Progenitor cell of endocrine pancreas (in vitro differentiated cells): Measurements from ENCODE around the gene RIMBP2. TPM values are rescaled to one million over a fixed set of nuclear protein-coding genes. Genes with fewer than 3 reads are reported as not detected.

ENCODE experiments used
- DNase-seq: peaks from one replicate; pipeline ENCODE4 v3.0.0; 2021; ENCODE audit warnings: low spot score; ENCODE audit not compliant: unreplicated experiment
- H3K27ac Mint-ChIP-seq: 2 replicates; pipeline ENCODE4 v1.8.0; 2021; ENCODE audit warnings: mild to moderate bottlenecking, moderate library complexity, mixed read lengths
- H3K27me3 Mint-ChIP-seq: 2 replicates; pipeline ENCODE4 v1.8.0; 2021; ENCODE audit warnings: mixed read lengths
- H3K36me3 Mint-ChIP-seq: 2 replicates; pipeline ENCODE4 v1.8.0; 2022; ENCODE audit warnings: mixed read lengths; ENCODE audit not compliant: insufficient read depth
- H3K4me1 Mint-ChIP-seq: 2 replicates; pipeline ENCODE4 v1.8.0; 2021; ENCODE audit warnings: low read depth, mixed read lengths
- H3K4me3 Mint-ChIP-seq: 2 replicates; pipeline ENCODE4 v1.8.0; 2021; ENCODE audit warnings: low read depth, mild to moderate bottlenecking, moderate library complexity, mixed read lengths
- H3K9me3 Mint-ChIP-seq: 2 replicates; pipeline ENCODE4 v1.8.0; 2021; ENCODE audit warnings: low read depth, mixed read lengths
- long read RNA-seq: library from polyadenylated mRNA; unstranded; transcript quantifications from one replicate; pipeline ENCODE4 v2.0.0, GENCODE V29; 2020
- total RNA-seq: library from RNA; stranded (reverse); gene quantifications from 2 replicates; pipeline ENCODE4 v1.2.1, GENCODE V29; 2021
- TF ChIP-seq, protein P1 (sequence below): fragments of 200-600 bp; sonication (generic); IDR thresholded peaks from one replicate; pipeline ENCODE4 v1.5.0; 2021; ENCODE audit warnings: antibody characterized with exemption, mild to moderate bottlenecking; ENCODE audit not compliant: unreplicated experiment

RIMBP2 gene, protein sequence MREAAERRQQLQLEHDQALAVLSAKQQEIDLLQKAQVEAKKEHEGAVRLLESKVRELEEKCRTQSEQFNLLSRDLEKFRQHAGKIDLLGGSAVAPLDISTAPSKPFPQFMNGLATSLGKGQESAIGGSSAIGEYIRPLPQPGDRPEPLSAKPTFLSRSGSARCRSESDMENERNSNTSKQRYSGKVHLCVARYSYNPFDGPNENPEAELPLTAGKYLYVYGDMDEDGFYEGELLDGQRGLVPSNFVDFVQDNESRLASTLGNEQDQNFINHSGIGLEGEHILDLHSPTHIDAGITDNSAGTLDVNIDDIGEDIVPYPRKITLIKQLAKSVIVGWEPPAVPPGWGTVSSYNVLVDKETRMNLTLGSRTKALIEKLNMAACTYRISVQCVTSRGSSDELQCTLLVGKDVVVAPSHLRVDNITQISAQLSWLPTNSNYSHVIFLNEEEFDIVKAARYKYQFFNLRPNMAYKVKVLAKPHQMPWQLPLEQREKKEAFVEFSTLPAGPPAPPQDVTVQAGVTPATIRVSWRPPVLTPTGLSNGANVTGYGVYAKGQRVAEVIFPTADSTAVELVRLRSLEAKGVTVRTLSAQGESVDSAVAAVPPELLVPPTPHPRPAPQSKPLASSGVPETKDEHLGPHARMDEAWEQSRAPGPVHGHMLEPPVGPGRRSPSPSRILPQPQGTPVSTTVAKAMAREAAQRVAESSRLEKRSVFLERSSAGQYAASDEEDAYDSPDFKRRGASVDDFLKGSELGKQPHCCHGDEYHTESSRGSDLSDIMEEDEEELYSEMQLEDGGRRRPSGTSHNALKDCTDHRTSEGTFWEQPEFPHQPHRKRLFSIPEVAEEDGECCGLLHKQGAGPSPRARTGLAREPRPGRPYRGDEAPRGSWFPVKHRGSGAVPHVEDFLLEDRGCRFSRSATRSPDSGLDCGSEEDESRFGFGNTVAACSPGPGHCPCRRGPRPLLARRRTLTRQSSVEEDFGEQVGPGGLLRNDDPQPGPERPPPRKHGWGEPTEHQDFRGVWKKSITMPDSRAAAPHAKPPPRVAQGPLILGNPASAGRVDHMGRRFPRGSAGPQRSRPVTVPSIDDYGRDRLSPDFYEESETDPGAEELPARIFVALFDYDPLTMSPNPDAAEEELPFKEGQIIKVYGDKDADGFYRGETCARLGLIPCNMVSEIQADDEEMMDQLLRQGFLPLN (N-terminal part only)
- total RNA-seq, result 31.1 and 31.6 TPM in 2 replicates
- long read RNA-seq, partial matches to known transcripts, result 0 of 3 reads
- long read RNA-seq, other reads (novel, unspliced or antisense), result 3 of 3 reads

DNA sequence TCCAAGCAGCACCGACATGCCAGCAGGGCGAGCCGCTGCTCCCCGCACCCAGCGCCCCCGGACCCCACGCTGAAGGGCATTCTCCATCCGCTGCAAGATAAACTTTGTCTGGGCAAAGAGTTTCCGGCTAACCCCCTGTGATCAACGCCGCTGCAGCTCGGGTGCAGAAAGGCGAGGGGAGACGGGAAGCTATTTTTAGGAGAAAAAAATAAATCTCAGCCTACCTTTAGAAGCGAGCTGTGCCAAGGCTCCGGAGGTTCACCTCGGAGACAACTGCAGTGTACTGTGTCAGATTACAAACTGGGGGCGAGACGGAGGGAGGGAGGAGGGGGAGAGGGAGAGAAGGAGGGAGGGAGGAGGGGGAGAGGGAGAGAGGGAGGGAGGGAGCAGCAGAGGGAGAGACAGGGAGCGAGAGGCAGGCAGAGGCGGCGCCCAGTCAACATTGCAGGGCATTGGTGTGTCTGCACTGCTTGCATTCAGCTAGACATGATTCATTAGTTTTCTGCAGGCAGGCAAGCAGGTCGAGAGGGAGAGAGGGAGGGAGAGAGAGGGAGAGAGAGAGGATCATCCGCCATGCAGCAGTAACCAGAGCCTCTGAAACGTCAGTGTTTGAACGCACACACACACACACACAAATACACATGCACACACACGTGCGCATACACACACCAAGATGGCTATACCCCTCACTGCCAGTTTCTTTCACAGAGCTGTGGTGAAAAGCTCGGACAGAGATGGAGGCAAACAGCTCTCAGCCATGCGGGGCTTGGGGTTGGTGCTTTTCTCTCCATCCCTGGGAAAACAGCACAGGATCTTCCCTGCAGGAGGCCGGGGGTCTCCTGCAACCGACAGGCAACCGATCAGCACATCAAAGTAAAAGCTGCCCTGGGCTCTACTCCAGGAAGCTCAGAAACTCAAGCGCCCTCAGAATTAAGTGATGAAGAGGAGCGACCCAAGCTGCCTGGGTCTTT, at the start of gene RIMBP2:
TSS of gene RIMBP2 (minus strand) at position 302 of the 971 bp plus-strand sequence. CDS start 237,286 bp downstream, outside the sequence.
- H3K27ac Mint-ChIP-seq, result peak within 1 kb of the TSS; percentile 11
- H3K4me1 Mint-ChIP-seq, result peaks cover 10% of the 10 kb centered on the region
- TF ChIP-seq, protein P1, sequence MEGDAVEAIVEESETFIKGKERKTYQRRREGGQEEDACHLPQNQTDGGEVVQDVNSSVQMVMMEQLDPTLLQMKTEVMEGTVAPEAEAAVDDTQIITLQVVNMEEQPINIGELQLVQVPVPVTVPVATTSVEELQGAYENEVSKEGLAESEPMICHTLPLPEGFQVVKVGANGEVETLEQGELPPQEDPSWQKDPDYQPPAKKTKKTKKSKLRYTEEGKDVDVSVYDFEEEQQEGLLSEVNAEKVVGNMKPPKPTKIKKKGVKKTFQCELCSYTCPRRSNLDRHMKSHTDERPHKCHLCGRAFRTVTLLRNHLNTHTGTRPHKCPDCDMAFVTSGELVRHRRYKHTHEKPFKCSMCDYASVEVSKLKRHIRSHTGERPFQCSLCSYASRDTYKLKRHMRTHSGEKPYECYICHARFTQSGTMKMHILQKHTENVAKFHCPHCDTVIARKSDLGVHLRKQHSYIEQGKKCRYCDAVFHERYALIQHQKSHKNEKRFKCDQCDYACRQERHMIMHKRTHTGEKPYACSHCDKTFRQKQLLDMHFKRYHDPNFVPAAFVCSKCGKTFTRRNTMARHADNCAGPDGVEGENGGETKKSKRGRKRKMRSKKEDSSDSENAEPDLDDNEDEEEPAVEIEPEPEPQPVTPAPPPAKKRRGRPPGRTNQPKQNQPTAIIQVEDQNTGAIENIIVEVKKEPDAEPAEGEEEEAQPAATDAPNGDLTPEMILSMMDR, result no peak
- no peaks in the 10 kb centered on the region for H3K36me3 Mint-ChIP-seq
- H3K9me3 Mint-ChIP-seq, result no peaks in the 10 kb centered on the region
- H3K27me3 Mint-ChIP-seq, result peaks cover 58% of the 10 kb centered on the region
- no peak for DNase-seq
- H3K4me3 Mint-ChIP-seq, result peak within 1 kb of the TSS; percentile 77

DNA sequence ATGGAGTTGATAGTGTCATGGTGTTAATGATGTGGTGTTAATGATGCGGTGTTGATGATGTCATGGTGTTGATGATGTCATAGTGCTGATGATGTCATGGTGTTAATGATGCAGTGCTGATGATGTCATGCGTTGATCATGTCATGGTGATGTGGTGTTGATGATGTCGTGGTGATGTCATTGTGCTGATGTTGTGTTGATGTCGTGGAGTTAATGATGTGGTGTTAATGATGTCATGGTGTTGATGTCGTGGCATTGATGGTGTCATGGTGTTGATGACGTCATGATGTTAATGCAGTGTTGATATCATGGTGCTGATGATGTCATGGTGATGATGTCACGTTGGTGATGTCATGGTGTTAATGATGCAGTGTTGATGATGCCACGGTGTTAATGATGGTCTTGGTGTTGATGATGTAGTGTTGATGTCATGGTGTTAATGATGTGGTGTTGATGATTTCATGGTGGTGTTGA, 49.1 kb upstream of the RIMBP2 start:
- no peaks in the 10 kb centered on the region for H3K9me3 Mint-ChIP-seq

DNA sequence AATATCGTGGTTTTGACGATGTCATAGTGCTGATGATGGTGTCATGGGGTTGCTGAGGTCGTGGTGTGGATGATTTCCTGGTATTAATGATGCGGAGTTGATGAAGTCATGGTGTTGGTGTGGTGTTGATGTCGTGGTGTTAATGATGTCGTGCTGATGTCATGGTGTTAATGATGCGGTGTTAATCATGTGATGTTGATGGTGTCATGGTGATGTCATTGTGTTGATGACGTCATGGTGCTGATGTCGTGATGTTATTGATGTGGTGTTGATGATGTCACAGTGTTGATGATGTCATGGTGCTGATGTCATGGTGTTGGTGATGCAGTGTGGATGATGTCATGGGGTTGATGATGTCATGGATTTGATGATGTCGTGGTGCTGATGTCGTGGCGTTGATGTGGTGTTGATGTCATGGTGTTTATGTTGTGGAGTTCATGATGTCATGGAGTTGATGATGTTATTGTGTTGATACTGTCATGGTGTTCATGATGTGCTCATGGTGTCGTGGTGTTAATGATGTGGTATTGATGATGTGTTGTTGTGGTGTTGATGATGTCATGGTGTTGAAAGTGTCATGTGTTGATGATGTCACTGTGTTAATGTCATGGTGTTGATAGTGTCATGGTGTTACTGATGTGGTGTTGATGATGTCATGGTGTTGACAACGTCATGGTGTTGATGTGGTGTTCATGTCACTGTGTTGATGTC, 48.5 kb upstream of the RIMBP2 start:
- Mint-ChIP-seq H3K36me3 (no peaks in the 10 kb centered on the region), H3K4me1 (no peaks in the 10 kb centered on the region), H3K27me3 (peaks cover 28% of the 10 kb centered on the region), H3K27ac (no peak overlapping the region), H3K4me3 (no peak overlapping the region), H3K9me3 (no peaks in the 10 kb centered on the region)
- no peak for DNase-seq
- TF ChIP-seq, protein P1, result no peak

More for the DNA sequence above, 49.1 kb upstream of the RIMBP2 start:
- H3K27ac Mint-ChIP-seq, result no peak overlapping the region
- no peaks in the 10 kb centered on the region for H3K4me1 Mint-ChIP-seq
- DNase-seq, result no peak
- no peaks in the 10 kb centered on the region for H3K36me3 Mint-ChIP-seq
- no peak overlapping the region for H3K4me3 Mint-ChIP-seq
- H3K27me3 Mint-ChIP-seq, result peaks cover 28% of the 10 kb centered on the region
- TF ChIP-seq, protein P1, result no peak

DNA sequence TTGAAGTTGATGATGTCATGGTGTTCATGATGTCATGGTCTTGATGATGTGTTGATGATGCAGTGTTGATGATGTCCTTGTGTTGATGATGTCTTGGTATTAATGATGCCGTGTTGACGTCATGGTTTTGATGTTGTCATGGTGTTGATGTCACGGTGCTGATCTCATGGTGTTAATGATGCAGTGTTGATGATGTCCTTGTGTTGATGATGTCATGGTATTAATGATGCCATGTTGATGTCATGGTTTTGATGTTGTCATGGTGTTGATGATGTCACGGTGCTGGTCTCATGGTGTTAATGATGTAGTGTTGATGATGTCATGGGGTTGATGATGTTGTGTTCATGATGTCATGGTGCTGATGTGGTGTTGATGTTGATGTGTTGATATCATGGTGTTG, 48.0 kb upstream of the RIMBP2 start:
- TF ChIP-seq, protein P1, result no peak
- no peak overlapping the region for H3K4me3 Mint-ChIP-seq
- H3K4me1 Mint-ChIP-seq, result no peaks in the 10 kb centered on the region
- H3K36me3 Mint-ChIP-seq, result no peaks in the 10 kb centered on the region
- H3K27ac Mint-ChIP-seq, result no peak overlapping the region
- H3K9me3 Mint-ChIP-seq, result no peaks in the 10 kb centered on the region
- peaks cover 28% of the 10 kb centered on the region for H3K27me3 Mint-ChIP-seq
- DNase-seq, result no peak
